NCI-H2107 treated with DMSO at 0.1 percent for 48 hours (cell line): Measurements from ENCODE around the gene RPH3AL.
"Not testable (repeated sequence)": the region's sequence is repeated elsewhere in the genome, so short reads cannot be mapped to it uniquely, and the experiment has no call there.

Source experiments
- DNase-seq: peaks from one replicate; lab custom pipeline; 2025; ENCODE audit not compliant: unreplicated experiment; lab: John Stamatoyannopoulos, UW

RPH3AL gene

GRCh38 chr17:320809-321385 is 31.7 kb downstream of the RPH3AL start:
- DNase-seq = peak; percentile 57

GRCh38 chr17:320139-320538 is 32.5 kb downstream of the RPH3AL start:
- DNase-seq = no peak

DNA sequence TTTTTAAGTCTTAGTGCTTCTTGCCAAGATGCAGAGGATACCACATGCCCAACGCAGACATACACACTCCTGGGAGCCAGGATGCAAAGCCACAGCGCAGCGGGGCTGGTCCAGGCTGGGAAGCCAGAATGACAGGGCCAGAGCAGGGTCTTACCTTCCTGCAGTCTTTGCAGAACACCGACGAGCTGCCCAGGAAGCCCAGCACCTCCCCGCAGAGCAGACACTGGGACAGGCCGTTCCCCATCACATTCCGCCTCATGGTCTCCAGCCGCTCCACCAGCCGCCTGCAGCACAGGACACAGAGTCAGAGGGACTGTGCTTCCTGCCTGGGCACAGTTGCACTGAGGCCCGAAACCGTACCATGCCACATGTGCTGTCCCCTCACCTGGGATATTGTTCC is 33.3 kb downstream of the RPH3AL start:
- DNase-seq = no peak

GRCh38 chr17:317070-317469 is 35.5 kb downstream of the RPH3AL start:
- not testable (repeated sequence) for DNase-seq

GRCh38 chr17:315399-315798 is 37.2 kb downstream of the RPH3AL start:
- not testable (repeated sequence) for DNase-seq

- DNase-seq = not testable (repeated sequence)
Observed at GRCh38 chr17:314614-314944, 38.0 kb downstream of the RPH3AL start.

GRCh38 chr17:313911-314613 is 38.5 kb downstream of the RPH3AL start:
- DNase-seq = no peak

DNA sequence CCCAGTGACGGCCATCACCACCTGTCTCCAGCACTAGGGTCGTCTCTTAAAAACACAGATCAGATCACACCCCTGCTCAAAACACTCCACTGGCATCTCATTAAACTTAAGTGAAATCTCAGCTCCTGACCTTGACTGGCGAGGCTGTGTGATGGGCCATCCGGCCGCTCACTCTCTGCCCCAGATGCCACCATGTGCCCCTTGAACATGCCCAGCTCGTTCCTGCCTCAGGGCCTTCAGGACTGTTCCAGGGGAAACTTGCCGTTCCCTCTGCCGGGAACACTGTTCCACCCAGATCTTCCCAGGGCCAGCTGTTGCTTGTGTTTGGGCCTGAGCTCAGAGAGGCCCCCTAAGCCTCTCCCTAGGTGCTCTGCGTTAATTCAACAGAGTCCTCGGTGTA is 39.4 kb downstream of the RPH3AL start:
- no peak for DNase-seq

GRCh38 chr17:312476-313148 is 40.0 kb downstream of the RPH3AL start:
- DNase-seq = no peak

DNA sequence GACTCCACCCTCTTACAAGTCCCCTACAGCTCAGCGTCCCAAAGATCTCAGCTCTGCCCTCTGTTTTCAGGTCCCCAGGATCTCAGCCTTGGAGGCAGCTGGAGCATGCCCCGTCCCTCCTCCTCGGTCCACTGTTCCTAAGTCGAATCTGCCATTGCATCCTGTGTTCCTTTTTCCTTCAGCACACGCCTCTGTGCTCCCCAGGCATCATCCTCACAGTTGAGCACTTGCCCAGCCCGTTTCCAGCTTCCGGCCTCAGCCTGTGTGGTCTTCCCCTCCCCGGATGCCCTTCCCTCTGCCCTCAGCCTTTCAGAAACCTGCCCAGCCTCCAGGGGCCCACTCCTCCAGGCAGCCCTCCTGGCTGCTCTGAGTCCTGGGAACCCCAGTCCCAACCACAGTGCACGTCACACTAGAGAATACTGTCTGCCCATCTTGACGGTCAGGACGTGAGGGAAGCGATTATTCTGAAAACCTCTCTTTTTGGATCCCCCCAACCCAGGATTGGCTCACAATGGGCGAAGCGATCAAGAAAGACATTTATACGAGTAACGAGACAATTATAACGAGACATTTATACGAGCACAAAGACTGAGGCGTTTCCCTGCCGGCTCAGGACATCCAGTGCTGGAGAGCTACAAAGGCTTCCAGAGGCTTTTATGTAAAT is 41.4 kb downstream of the RPH3AL start:
- DNase-seq = no peak

DNA sequence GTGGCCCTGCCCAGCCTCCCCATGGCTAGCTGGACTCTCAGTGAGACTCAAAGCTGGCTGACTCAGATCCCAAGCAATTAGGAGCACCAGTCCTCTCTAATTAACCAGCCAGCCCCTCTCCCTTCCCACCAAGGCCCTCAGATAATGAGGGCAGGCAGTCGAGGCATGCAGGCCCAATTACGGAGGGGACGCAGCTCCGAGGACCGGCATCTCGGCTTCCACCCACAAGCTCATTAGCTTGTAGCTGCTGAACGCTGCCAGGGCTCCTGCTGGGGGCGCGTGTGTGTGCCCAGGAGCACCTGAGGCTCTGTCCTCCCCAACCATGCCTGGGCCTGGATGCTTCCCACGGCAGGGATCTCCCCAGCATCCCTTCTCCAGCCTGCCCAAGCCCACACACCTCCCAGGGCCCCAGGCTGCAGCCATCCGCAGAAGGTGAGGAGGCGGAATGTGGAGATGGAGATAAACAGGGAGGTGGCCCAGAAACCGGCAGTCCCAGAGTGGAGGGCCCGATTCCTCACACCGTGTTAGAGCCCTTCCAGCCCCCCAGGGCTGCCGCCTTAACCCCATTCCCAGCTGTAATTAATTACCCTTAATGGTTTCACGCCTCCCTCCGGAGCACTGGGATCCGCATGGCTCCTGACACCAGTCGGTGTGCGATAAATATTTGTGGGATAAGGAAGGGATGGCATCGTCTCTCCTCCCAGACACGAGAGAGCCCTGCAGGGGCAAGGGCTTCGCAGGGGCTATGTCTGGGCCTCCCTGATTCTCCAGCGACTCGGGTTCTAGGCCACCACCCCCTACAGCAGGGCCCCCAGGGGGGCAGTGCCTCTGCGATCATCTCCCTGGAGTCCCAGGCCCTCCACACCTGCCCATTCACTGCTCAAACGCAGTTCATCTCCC is 42.2 kb downstream of the RPH3AL start:
- DNase-seq = no peak

- DNase-seq = no peak
Observed at GRCh38 chr17:309361-309888, 43.2 kb downstream of the RPH3AL start.

DNA sequence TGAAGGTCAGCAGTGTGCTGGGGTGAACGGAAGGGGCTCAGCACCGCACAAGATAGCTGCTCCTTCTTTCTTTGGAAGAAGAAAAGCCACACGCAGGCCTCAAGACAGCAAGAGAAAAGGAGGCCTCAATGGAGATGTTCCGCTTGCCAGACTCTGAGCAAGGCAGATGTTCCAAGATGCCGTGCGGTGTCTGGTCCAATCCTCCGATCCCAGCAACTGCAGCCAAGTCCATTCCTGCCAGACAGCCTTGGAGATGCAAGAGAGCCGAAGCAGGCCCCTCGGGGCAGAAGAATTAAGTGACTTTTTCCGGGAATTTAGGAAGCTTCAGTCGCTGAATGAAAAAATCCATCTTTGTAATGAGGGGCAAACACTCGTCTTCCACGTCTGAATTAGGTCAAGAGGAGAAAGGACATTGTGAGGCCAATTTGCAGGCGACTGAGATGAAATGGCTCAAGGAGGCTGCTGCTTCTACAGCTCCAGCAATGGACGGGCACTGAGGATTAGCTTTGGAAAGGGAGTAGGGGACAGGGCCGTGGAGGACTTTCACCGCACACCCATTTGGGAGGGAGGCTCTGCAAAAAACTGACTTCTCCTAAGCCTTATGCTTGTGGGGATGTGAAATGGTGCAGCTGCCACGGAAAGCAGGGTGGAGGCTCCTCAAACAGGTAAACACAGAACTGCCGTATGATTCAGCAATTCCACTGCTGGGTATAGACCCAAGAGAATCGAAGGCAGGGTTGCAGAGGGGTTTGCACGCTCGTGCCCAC is 44.7 kb downstream of the RPH3AL start:
- DNase-seq = no peak

DNA sequence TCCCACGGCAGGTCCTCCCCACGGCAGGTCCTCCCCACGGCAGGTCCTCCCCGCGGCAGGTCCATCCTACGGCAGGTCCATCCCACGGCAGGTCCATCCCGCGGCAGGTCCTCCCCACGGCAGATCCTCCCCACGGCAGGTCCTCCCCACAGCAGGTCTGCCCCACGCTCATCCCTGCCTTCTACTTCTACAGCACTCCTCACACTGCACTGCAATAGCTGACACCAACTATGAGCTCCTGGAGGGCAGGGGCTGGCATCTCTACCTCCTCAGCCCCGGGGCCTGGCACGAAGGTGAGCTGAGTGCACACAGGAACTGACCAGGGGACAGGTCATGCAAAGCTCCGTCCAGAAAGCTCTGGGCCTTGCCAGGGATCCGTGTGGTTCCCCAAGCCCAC is 45.3 kb downstream of the RPH3AL start:
- DNase-seq = no peak

- no peak for DNase-seq
Observed at GRCh38 chr17:306536-307294, 45.9 kb downstream of the RPH3AL start.

GRCh38 chr17:306116-306515 is 46.5 kb downstream of the RPH3AL start:
- no peak for DNase-seq

DNA sequence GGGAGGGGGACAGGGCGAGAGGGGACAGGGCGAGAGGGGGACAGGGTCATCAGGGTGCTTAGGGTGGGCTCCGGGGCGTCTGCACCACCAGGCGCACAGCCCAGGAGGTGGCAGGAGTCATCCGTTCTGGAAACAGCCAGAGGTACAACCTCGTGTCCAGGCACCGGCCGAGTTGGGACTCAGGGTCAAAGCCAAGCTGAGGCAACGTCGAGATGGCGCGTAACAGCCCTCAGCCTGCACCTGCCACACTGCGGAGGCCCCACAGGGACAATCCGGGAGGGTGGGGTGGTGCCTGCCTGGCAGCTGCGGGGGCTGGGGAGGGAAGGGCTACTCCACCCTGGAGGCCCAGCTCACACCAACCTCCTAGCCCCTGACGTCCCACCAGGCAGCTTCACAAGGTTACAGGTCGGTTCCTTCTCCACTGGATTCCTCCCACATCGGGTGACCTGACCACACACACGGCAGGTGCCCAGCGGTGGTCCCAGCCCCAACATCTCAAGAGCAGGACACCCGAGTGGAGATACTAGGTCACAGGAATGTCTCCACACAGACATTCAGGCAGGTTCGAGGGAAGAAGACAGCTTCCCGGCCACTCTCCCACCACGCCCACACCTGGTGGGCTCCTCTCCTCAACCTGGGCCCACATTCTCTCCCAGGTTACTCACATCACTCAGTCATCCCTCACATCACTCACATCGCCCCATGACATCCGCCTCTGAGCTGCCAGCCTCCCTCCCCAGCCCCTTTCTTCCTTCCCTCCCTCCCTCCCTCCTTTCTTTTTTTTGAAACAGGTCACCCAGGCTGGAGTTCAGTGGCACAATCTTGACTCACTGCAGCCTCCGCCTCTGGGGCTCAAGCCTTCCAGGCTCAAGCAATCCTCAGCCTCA is 47.3 kb downstream of the RPH3AL start:
- DNase-seq = no peak

DNA sequence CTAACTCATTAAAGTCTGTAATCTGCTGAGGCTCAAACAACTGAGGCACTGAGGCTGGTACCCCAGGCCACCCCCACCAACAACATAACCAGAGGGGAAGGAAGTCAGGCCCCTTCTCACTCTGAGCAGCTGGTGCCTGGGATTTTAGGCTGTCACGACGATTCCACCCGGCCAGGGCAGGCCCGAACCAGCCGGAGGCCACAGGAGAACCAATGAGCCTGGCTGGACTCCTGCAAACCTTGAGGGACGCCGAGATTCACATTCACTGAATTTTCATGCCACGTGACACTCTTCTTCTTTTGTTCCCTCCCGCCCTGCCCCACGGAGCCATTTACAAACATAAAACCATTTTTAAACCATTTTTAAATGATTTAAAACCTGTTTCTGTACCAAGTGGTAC is 48.1 kb downstream of the RPH3AL start:
- no peak for DNase-seq
